Vagina (tissue), 2 donors: Measurements from ENCODE around the gene PPARA. TPM values are rescaled to one million over a fixed set of nuclear protein-coding genes. Genes with fewer than 3 reads are reported as not detected.

Experiments used
- DNase-seq, 2 donors: peaks; one replicate each; pipeline ENCODE4 v3.0.0-alpha.2; 2017; ENCODE audit errors: extremely low spot score in 2 of 2
- H3K27ac ChIP-seq: fragments of 200-600 bp; sonication (generic); one replicate; pipeline ENCODE4 v1.5.1; 2019
- H3K27me3 ChIP-seq: fragments of 200-600 bp; sonication (generic); one replicate; pipeline ENCODE4 v1.5.1; 2019
- H3K36me3 ChIP-seq, 2 donors: fragments of 200-600 bp; sonication (generic); one replicate each; pipeline ENCODE4 v1.5.1; 2017 to 2019
- H3K4me1 ChIP-seq: fragments of 200-600 bp; sonication (generic); one replicate; pipeline ENCODE4 v1.5.1; 2019
- H3K4me3 ChIP-seq, 2 donors: fragments of 200-600 bp; sonication (generic); 1 replicate in 1 of 2; 2 replicates in 1 of 2; pipeline ENCODE4 v1.5.1; 2016 to 2019
- H3K9me3 ChIP-seq: fragments of 200-600 bp; sonication (generic); one replicate; pipeline ENCODE4 v1.5.1; 2019
- POLR2A ChIP-seq, 2 donors: fragments of 450-650 bp; IDR thresholded peaks; one replicate each; pipeline ENCODE4 v1.6.1; 2017; ENCODE audit warnings: antibody characterized with exemption in 2 of 2, mild to moderate bottlenecking in 2 of 2, moderate library complexity in 2 of 2
- POLR2AphosphoS5 ChIP-seq, 2 donors: sonication (generic); formaldehyde crosslinking; IDR thresholded peaks; one replicate each; pipeline ENCODE4 v1.9.0; 2017; ENCODE audit warnings: antibody characterized with exemption in 2 of 2, mild to moderate bottlenecking in 2 of 2, low read depth in 1 of 2; ENCODE audit not compliant: insufficient read depth in 1 of 2
- intact Hi-C: fragments of 100-400 bp; cut with DNase I; formaldehyde crosslinking; loops from one replicate; pipeline ENCODE4 v1.15.1; 2023
- total RNA-seq: library from RNA; depleted of rRNA; stranded (reverse); fragments of >200 nt; gene quantifications from one replicate; pipeline ENCODE4 v1.2.3, GENCODE V29; 2016
- TF ChIP-seq, protein P1 (sequence below), 3 experiments: fragments of 450-650 bp in 2 of 3; fragments of 200-600 bp in 1 of 3; sonication (generic) in 1 of 3; IDR thresholded peaks; one replicate each; pipeline ENCODE4 v1.5.1; 2017 to 2019; ENCODE audit warnings: antibody characterized with exemption in 3 of 3, mild to moderate bottlenecking in 2 of 3, moderate library complexity in 2 of 3

The PPARA gene
- total RNA-seq, 1 donor from 2014 or later = 13.5 TPM

DNA sequence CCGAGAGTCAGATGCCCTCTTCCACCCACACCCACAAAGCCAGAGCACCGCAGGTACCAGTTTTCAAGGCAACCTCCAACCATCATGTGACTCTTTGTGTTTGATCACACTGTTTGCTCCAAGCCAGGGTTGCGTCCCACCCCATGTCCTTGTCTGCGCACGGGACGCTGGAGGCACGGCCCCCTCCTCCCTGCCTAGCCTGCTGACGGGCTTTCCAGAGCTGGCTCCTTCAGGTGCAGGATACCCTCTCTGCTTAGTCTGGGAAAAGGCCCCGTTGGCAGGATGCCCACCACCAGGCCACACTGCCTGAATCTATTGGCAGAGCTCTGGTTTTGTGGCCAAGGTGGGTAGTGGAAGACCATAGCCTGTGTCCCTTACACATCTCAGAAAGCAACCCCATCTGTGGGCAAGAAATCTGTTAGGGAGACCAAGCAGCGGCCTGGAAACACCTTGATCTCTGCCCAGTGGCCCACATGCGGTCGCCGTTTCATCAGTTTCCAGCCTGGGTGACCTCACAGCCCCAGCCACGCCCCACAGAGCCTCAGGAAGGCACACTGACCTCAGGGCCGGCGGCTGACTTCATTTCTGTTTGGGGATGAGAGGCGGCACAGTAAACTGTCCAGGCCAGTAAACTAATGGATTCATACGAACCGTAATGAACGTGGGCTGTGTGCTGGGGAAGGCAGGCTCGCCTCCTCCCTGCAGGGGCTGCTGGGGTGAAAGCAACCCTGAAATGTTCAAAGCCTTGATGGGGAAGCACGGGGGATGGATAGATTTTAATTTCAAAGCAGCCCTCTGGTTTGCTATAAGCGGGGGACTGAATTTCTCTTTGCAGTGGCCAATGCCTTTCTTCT is 73.9 kb downstream of the PPARA start:
- TF ChIP-seq POLR2AphosphoS5 (IDR thresholded peaks at IDR 0.05; ENCODE audit: insufficient read depth in 1 of 2, low read depth in 1 of 2) = no peak
- TF ChIP-seq POLR2A (IDR thresholded peaks at IDR 0.05) = no peak
- TF ChIP-seq, protein P1, sequence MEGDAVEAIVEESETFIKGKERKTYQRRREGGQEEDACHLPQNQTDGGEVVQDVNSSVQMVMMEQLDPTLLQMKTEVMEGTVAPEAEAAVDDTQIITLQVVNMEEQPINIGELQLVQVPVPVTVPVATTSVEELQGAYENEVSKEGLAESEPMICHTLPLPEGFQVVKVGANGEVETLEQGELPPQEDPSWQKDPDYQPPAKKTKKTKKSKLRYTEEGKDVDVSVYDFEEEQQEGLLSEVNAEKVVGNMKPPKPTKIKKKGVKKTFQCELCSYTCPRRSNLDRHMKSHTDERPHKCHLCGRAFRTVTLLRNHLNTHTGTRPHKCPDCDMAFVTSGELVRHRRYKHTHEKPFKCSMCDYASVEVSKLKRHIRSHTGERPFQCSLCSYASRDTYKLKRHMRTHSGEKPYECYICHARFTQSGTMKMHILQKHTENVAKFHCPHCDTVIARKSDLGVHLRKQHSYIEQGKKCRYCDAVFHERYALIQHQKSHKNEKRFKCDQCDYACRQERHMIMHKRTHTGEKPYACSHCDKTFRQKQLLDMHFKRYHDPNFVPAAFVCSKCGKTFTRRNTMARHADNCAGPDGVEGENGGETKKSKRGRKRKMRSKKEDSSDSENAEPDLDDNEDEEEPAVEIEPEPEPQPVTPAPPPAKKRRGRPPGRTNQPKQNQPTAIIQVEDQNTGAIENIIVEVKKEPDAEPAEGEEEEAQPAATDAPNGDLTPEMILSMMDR (IDR thresholded peaks at IDR 0.05) = no peak
- DNase-seq = no peak
- no peaks in the 10 kb centered on the region for H3K27me3 ChIP-seq
- no peak overlapping the region for H3K27ac ChIP-seq
- intact Hi-C loops = no loop called here
- H3K4me3 ChIP-seq = no peak overlapping the region
- peaks cover 0 to 32% of the 10 kb centered on the region in 2 donors for H3K36me3 ChIP-seq
- no peaks in the 10 kb centered on the region for H3K9me3 ChIP-seq
- H3K4me1 ChIP-seq = no peaks in the 10 kb centered on the region

GRCh38 chr22:46224898-46225290 is 74.6 kb downstream of the PPARA start:
- DNase-seq = no peak
- peaks cover 0 to 26% of the 10 kb centered on the region in 2 donors for H3K36me3 ChIP-seq
- H3K4me3 ChIP-seq = no peak overlapping the region
- TF ChIP-seq POLR2AphosphoS5 (IDR thresholded peaks at IDR 0.05; ENCODE audit: insufficient read depth in 1 of 2, low read depth in 1 of 2) (no peak), POLR2A (IDR thresholded peaks at IDR 0.05) (no peak)
- TF ChIP-seq, protein P1 (IDR thresholded peaks at IDR 0.05) = no peak
- no peaks in the 10 kb centered on the region for H3K4me1 ChIP-seq
- H3K9me3 ChIP-seq = no peaks in the 10 kb centered on the region
- intact Hi-C loops = no loop called here
- no peaks in the 10 kb centered on the region for H3K27me3 ChIP-seq
- no peak overlapping the region for H3K27ac ChIP-seq

DNA sequence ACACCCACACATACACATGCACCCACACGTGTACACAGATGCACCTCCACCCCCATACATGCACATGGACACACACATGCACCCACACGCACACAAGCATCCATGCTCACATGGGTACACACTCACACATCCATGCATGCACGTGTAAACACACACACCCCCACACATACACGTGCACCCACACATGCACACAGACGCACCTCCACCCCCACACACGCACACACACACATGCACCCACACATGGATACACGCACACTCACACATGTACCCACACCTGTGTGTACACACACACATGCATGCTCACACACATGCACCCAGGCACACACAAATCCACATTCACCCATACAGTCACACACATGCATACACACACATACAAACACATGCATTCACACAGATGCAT is 75.3 kb downstream of the PPARA start:
- Histone ChIP-seq H3K36me3 (peaks cover 0 to 21% of the 10 kb centered on the region in 2 donors), H3K9me3 (no peaks in the 10 kb centered on the region), H3K4me3 (no peak overlapping the region), H3K27me3 (no peaks in the 10 kb centered on the region), H3K27ac (no peak overlapping the region), H3K4me1 (no peaks in the 10 kb centered on the region)
- intact Hi-C loops = no loop called here
- DNase-seq = no peak
- no peak for TF ChIP-seq POLR2A (IDR thresholded peaks at IDR 0.05)
- TF ChIP-seq, protein P1 (IDR thresholded peaks at IDR 0.05) = no peak
- no peak for TF ChIP-seq POLR2AphosphoS5 (IDR thresholded peaks at IDR 0.05; ENCODE audit: insufficient read depth in 1 of 2, low read depth in 1 of 2)

- peaks cover 0 to 14% of the 10 kb centered on the region in 2 donors for H3K36me3 ChIP-seq
These were observed 76.3 kb downstream of the PPARA start for GRCh38 chr22:46226577-46226976.

More at GRCh38 chr22:46226577-46226976, 76.3 kb downstream of the PPARA start:
- no peak for TF ChIP-seq POLR2A (IDR thresholded peaks at IDR 0.05)
- TF ChIP-seq, protein P1 (IDR thresholded peaks at IDR 0.05) = no peak
- no peak for TF ChIP-seq POLR2AphosphoS5 (IDR thresholded peaks at IDR 0.05; ENCODE audit: insufficient read depth in 1 of 2, low read depth in 1 of 2)
- H3K9me3 ChIP-seq = no peaks in the 10 kb centered on the region
- H3K4me3 ChIP-seq = no peak overlapping the region
- H3K4me1 ChIP-seq = no peaks in the 10 kb centered on the region
- DNase-seq = no peak
- no peak overlapping the region for H3K27ac ChIP-seq
- no peaks in the 10 kb centered on the region for H3K27me3 ChIP-seq
- intact Hi-C loops = no loop called here
